ENCODE results near the gene CLEC16A. TPM values are rescaled to one million over a fixed set of nuclear protein-coding genes. Genes with fewer than 3 reads are reported as not detected.

CLEC16A gene
- total RNA-seq, 1 donor from 2014 or later, result 19.8 TPM

GRCh38 chr16:10978124-10978523 lies 33.8 kb downstream of the CLEC16A start:
- Histone ChIP-seq H3K27me3 (ENCODE audit: control insufficient read depth, insufficient read depth, low read length) (no peaks in the 10 kb centered on the region), H3K4me3 (ENCODE audit: low read depth, low read length) (no peak overlapping the region), H3K36me3 (ENCODE audit: control insufficient read depth, insufficient read depth, low read length) (peaks cover 1% of the 10 kb centered on the region)
- DNase-seq (ENCODE audit: low read depth), result no peak
- TF ChIP-seq CTCF (IDR thresholded peaks at IDR 0.05; ENCODE audit: insufficient read depth, low read length, poor library complexity, severe bottlenecking), result no peak

GRCh38 chr16:10978871-10979446 lies 34.6 kb downstream of the CLEC16A start:
- no peak for DNase-seq (ENCODE audit: low read depth)
- TF ChIP-seq CTCF (IDR thresholded peaks at IDR 0.05; ENCODE audit: insufficient read depth, low read length, poor library complexity, severe bottlenecking), result no peak
- Histone ChIP-seq H3K4me3 (ENCODE audit: low read depth, low read length) (no peak overlapping the region), H3K27me3 (ENCODE audit: control insufficient read depth, insufficient read depth, low read length) (no peaks in the 10 kb centered on the region), H3K36me3 (ENCODE audit: control insufficient read depth, insufficient read depth, low read length) (peaks cover 1% of the 10 kb centered on the region)

- no peak for DNase-seq (ENCODE audit: low read depth)
- no peak for TF ChIP-seq CTCF (IDR thresholded peaks at IDR 0.05; ENCODE audit: insufficient read depth, low read length, poor library complexity, severe bottlenecking)
- Histone ChIP-seq H3K36me3 (ENCODE audit: control insufficient read depth, insufficient read depth, low read length) (peaks cover 1% of the 10 kb centered on the region), H3K27me3 (ENCODE audit: control insufficient read depth, insufficient read depth, low read length) (no peaks in the 10 kb centered on the region), H3K4me3 (ENCODE audit: low read depth, low read length) (no peak overlapping the region)
Measured at GRCh38 chr16:10979717-10980601, 35.6 kb downstream of the CLEC16A start.

- no peak for DNase-seq (ENCODE audit: low read depth)
- no peak overlapping the region for H3K4me3 ChIP-seq (ENCODE audit: low read depth, low read length)
- H3K27me3 ChIP-seq (ENCODE audit: control insufficient read depth, insufficient read depth, low read length), result no peaks in the 10 kb centered on the region
- no peak for TF ChIP-seq CTCF (IDR thresholded peaks at IDR 0.05; ENCODE audit: insufficient read depth, low read length, poor library complexity, severe bottlenecking)
- peaks cover 1% of the 10 kb centered on the region for H3K36me3 ChIP-seq (ENCODE audit: control insufficient read depth, insufficient read depth, low read length)
Measured at GRCh38 chr16:10980813-10981212, 36.4 kb downstream of the CLEC16A start.

- peak; percentile 38 for TF ChIP-seq CTCF (IDR thresholded peaks at IDR 0.05; ENCODE audit: insufficient read depth, low read length, poor library complexity, severe bottlenecking)
- Histone ChIP-seq H3K4me3 (ENCODE audit: low read depth, low read length) (no peak overlapping the region), H3K27me3 (ENCODE audit: control insufficient read depth, insufficient read depth, low read length) (no peaks in the 10 kb centered on the region), H3K36me3 (ENCODE audit: control insufficient read depth, insufficient read depth, low read length) (peaks cover 1% of the 10 kb centered on the region)
- no peak for DNase-seq (ENCODE audit: low read depth)
Measured at GRCh38 chr16:10981697-10982216, 37.4 kb downstream of the CLEC16A start.
